HG02870 (cell line): Measurements from ENCODE around the gene OR5T3.
"Not testable (repeated sequence)": the region's sequence is repeated elsewhere in the genome, so short reads cannot be mapped to it uniquely, and the experiment has no call there.

Experiments used
- ATAC-seq: cut with Tn5 transposase; IDR thresholded peaks from one replicate; pipeline ENCODE4 v1.9.1; 2021; ENCODE audit warnings: mild to moderate bottlenecking, moderate library complexity; ENCODE audit not compliant: unreplicated experiment

OR5T3 gene

GRCh38 chr11:56251954-56252353, at the start of gene OR5T3:
TSS of gene OR5T3 (plus strand) at chr11:56252254. CDS start at chr11:56252254, 0 bp downstream.
- no peak for ATAC-seq

GRCh38 chr11:56207790-56208189, 44.3 kb upstream of the OR5T3 start:
- no peak for ATAC-seq

- no peak for ATAC-seq
These were observed 37.5 kb upstream of the OR5T3 start for GRCh38 chr11:56214537-56214936.

GRCh38 chr11:56219735-56220134, 32.3 kb upstream of the OR5T3 start:
- ATAC-seq, result not testable (repeated sequence)

DNA sequence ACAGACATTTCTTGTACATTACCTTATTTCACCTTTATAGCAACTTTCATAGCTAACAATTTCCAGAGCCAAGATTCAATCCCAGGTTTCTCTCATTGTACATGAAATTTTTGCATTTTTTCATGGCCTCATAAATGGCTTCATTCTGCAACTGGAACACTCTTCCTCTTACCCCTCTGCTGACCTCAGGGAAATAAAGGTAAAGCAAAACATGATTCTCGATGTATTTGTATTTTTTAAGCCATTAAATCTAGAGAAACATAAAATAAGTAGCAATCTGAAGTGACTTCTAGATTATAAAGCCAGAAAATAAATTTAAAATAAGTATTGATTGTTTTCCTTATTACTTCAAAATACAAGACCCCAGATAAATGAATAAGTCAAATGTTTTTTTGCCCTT, 17.9 kb upstream of the OR5T3 start, which contains the start of gene OR5T2:
OR5T2 (minus strand) TSS at position 101 of the 400 bp plus-strand sequence. CDS start 1,193 bp downstream, outside the sequence.
- ATAC-seq, result no peak

DNA sequence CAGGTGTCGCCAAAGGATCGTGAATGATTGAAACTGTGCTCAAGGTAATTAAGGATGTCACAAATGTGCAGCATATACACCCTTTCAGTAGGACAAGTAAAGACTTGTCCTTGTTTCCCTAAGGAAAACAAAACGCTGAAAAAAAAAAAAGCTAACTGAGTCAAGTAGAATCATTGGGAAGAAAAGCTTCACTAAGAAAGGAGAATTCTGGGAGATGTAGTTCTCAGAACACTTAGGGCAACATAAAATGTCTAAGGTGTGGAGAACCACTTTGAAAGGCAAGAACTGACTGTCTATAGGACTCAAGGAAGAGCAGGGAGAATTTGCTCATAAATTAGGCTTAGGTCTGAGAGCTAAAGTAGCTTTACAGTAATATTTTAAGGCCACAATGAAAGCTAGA, 19.0 kb downstream of the OR5T3 start:
- no peak for ATAC-seq

DNA sequence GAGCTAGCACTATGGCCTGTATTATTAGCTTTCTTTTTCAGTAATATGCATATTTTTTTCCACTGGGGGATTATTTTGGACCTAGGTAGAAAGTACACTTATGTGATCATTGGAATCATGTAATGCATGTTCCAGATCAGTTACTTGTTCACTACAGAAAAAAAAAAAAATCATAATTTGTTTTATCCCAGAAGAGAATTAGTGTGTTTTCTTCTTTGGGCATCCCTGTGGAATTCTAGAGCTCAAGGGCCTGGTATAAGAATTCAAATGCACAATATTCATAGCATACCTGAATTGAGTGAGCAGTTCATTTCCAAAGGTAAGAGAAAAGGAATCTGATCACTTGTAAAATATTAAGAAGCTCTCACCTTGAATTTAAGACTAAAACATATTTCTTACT, 21.8 kb downstream of the OR5T3 start, which contains the start of gene OR5T1:
OR5T1 (plus strand) TSS at position 301 of the 400 bp plus-strand sequence. CDS start 1,485 bp downstream, outside the sequence.
- no peak for ATAC-seq

DNA sequence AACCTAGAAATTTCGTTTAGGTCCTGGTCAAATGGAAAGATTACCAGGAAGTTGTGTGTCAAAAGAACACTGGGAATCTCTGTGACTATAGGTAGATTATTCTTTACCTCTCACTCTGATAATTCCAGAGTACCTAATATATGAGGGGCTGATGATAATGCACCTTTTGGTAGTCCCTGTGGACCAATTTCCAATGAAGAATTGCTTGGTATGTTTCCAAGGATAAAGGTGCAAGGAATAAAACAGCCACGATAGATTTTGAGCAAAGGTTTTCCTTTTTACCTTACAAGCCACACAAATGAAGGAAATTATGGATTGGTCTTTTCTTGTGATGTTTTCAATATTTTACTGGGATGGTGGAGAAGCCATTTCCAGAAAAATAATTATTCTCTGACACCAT, 40.1 kb downstream of the OR5T3 start, which contains the start of gene OR8H1:
OR8H1 (minus strand) TSS at position 101 of the 400 bp plus-strand sequence. CDS start 1,192 bp downstream, outside the sequence.
- ATAC-seq, result no peak

DNA sequence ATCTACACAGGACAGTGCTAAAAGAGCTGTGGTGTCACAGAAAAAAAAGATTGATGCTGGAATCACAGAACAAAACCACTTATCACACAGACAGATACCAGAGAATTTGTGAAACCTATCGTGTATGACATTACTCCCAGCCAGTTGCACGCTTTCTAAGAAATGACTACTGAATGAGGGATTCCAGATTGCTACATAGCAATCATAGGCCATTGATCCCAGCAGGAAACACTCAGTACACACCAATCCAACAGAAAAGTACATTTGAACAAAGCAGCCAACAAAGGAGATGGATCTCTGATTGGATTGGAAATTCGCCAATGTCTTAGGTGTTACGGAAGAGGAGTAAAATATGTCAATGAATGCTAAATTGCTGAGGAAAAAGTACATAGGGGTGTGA, 44.8 kb downstream of the OR5T3 start:
- ATAC-seq, result no peak
